BE2C (cell line): Measurements from ENCODE around the gene CDCA7L. TPM values are rescaled to one million over a fixed set of nuclear protein-coding genes. Genes with fewer than 3 reads are reported as not detected.

ENCODE experiments used
- DNase-seq: peaks from one replicate; pipeline ENCODE4 v3.0.0-alpha.2; 2020
- H3K27me3 ChIP-seq: fragments of 250-450 bp; sonication (Bioruptor Pico); 2 replicates; pipeline ENCODE4 v1.5.1; 2020; ENCODE audit warnings: mild to moderate bottlenecking
- H3K36me3 ChIP-seq: fragments of 250-450 bp; sonication (Bioruptor Pico); 2 replicates; pipeline ENCODE4 v1.5.1; 2020; ENCODE audit warnings: mild to moderate bottlenecking
- H3K4me1 ChIP-seq: fragments of 250-450 bp; sonication (Bioruptor Pico); 2 replicates; pipeline ENCODE4 v1.5.1; 2020
- H3K4me3 ChIP-seq: 2 replicates; pipeline ENCODE4 v1.5.1; 2011; ENCODE audit warnings: low read depth, low read length
- H3K9me3 ChIP-seq: fragments of 250-450 bp; sonication (Bioruptor Pico); 2 replicates; pipeline ENCODE4 v1.5.1; 2020
- CTCF ChIP-seq: IDR thresholded peaks from 2 replicates; pipeline ENCODE4 v1.5.1; 2012; ENCODE audit warnings: mild to moderate bottlenecking, low read depth, low read length
- polyA plus RNA-seq: library from polyadenylated mRNA; unstranded; fragments of >200 nt; gene quantifications from one replicate; pipeline ENCODE4 v1.2.1, GENCODE V29; 2012; ENCODE audit warnings: low read depth, missing spikeins; ENCODE audit not compliant: insufficient read length, insufficient read depth

CDCA7L gene
- polyA plus RNA-seq: 7.6 TPM

GRCh38 chr7:21945454-21946221 lies at the start of gene CDCA7L:
Gene CDCA7L (minus strand): TSS chr7:21945899. CDS start chr7:21945804, 95 bp downstream.
- TF ChIP-seq CTCF: no peak
- Histone ChIP-seq H3K4me3 (peak within 1 kb of the TSS; percentile 66), H3K36me3 (no peaks in the 10 kb centered on the region)

GRCh38 chr7:21986096-21986495 lies 40.4 kb upstream of the CDCA7L start:
- no peaks in the 10 kb centered on the region for H3K36me3 ChIP-seq
- no peak overlapping the region for H3K4me3 ChIP-seq
- no peak for DNase-seq
- TF ChIP-seq CTCF: no peak
- H3K9me3 ChIP-seq: no peaks in the 10 kb centered on the region
- peaks cover 13% of the 10 kb centered on the region for H3K27me3 ChIP-seq
- H3K4me1 ChIP-seq: no peaks in the 10 kb centered on the region

More at GRCh38 chr7:21945454-21946221, at the start of gene CDCA7L:
- DNase-seq: peak; percentile 82
- Histone ChIP-seq H3K27me3 (no peaks in the 10 kb centered on the region), H3K9me3 (no peaks in the 10 kb centered on the region), H3K4me1 (peaks cover 15% of the 10 kb centered on the region)

GRCh38 chr7:21984042-21984441 lies 38.3 kb upstream of the CDCA7L start:
- no peaks in the 10 kb centered on the region for H3K36me3 ChIP-seq
- H3K9me3 ChIP-seq: no peaks in the 10 kb centered on the region
- TF ChIP-seq CTCF: no peak
- peaks cover 8% of the 10 kb centered on the region for H3K27me3 ChIP-seq
- DNase-seq: no peak
- H3K4me1 ChIP-seq: no peaks in the 10 kb centered on the region
- H3K4me3 ChIP-seq: no peak overlapping the region

- H3K27me3 ChIP-seq: peaks cover 3% of the 10 kb centered on the region; the same call in 1 of the 2 replicates
- DNase-seq: no peak
- H3K4me3 ChIP-seq: no peak overlapping the region
- no peaks in the 10 kb centered on the region for H3K36me3 ChIP-seq
- no peaks in the 10 kb centered on the region for H3K4me1 ChIP-seq
- TF ChIP-seq CTCF: no peak
- no peaks in the 10 kb centered on the region for H3K9me3 ChIP-seq
Observed at GRCh38 chr7:21983056-21983455, 37.4 kb upstream of the CDCA7L start.

GRCh38 chr7:21981524-21981923 lies 35.8 kb upstream of the CDCA7L start:
- 0 out of 2 replicates have a peak, but pooled peaks have one; percentile 3 for TF ChIP-seq CTCF
- H3K4me1 ChIP-seq: no peaks in the 10 kb centered on the region
- DNase-seq: no peak
- H3K4me3 ChIP-seq: no peak overlapping the region
- H3K9me3 ChIP-seq: no peaks in the 10 kb centered on the region
- H3K36me3 ChIP-seq: no peaks in the 10 kb centered on the region
- H3K27me3 ChIP-seq: peaks cover 3% of the 10 kb centered on the region; the same call in 1 of the 2 replicates

- no peak for DNase-seq
- Histone ChIP-seq H3K36me3 (no peaks in the 10 kb centered on the region), H3K4me1 (no peaks in the 10 kb centered on the region), H3K4me3 (no peak overlapping the region), H3K9me3 (no peaks in the 10 kb centered on the region), H3K27me3 (peaks cover 3% of the 10 kb centered on the region; the same call in 1 of the 2 replicates)
- TF ChIP-seq CTCF: no peak
Observed at GRCh38 chr7:21980926-21981500, 35.3 kb upstream of the CDCA7L start.
